IPS DF 4.7 (cell line): ENCODE results near the gene TFRC.
"Not testable (repeated sequence)": the region's sequence is repeated elsewhere in the genome, so short reads cannot be mapped to it uniquely, and the experiment has no call there.

Experiments
- DNase-seq: peaks from one replicate; pipeline ENCODE4 v3.0.0-alpha.2; 2013; ENCODE audit warnings: low spot score; ENCODE audit errors: extremely low read depth

The TFRC gene

DNA sequence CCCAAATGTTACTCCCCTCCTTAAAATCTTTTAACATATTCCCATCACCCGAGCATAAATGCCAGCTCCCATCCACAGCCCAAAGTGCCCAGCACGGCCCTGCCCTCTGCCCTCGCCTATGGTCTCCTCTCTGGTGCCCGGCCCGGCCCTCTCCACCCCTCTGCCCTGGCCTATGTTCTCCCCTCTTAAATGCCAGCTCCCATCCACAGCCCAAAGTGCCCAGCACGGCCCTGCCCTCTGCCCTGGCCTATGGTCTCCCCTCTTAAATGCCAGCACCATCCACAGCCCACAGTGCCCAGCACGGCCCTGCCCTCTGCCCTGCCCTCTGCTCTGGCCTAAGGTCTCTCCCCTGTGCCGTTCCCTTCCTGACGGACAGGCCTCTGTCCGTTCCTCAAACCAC, 76.6 kb downstream of the TFRC start:
- DNase-seq = not testable (repeated sequence)

DNA sequence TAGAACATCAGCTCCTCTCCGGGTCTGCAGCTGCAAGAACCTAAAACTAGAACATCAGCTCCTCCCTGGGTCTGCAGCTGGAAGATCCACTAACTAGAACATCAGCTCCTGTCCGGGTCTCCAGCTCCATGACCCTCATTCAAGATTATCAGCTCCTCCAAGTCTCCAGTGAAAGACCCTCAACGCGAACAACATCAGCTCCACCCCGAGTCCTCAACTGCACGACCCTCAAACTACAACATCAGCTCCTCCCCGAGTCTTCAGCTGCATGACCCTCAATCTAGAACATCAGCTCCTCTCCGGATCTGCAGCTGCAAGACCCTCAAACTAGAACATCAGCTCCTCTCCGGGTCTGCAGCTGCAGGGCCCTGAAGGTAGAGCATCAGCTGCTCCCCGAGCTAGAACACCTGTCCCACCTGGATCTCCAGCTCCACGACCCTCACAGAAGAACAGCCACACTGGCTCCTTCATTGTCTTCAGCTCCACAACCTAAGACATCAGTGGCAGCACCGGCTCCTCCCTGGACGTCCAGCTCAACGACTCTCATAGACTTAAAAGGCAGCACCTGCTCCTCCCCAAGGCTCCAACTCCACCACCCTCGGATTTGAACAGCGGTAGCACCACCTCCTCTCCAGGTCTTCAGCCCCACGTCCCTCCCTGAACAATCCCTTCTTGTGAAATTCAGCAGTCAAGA, 77.4 kb downstream of the TFRC start:
- DNase-seq = not testable (repeated sequence)

DNA sequence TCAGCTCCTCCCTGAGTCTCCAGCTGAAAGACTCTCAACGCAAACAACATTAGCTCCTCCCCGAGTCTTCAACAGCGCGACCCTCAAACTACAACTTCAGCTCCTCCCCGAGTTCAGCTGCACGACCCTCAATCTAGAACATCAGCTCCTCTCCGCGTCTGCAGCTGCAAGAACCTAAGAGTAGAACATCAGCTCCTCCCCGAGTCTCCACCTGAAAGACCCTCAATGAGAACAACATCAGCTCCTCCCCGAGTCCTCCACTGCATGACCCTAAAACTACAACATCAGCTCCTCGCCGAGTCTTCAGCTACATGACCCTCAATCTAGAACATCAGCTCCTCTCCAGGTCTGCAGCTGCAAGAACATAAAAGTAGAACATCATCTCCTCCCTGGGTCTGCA, 78.3 kb downstream of the TFRC start:
- DNase-seq = no peak

GRCh38 chr3:196002721-196003120, 79.2 kb downstream of the TFRC start:
- not testable (repeated sequence) for DNase-seq

DNA sequence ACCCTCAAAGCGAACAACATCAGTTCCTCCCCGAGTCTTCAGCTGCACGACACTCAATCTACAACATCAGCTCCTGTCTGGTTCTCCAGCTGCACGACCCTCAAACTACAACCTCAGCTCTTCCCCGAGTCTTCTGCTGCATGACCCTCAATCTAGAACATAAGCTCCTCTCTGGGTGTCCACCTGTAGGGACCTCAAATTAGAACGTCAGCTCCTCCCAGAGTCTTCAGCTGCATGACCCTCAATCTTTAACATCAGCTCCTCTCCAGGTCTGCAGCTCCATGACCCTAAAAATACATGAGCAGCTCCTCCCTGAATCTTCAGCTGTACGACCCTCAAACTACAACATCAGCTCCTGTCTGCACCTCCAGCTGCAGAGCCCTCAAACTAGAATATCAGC, 80.7 kb downstream of the TFRC start:
- DNase-seq = not testable (repeated sequence)

GRCh38 chr3:196000360-196000950, 81.4 kb downstream of the TFRC start:
- DNase-seq = not testable (repeated sequence)

- no peak for DNase-seq
Measured at GRCh38 chr3:195999896-196000295, 82.0 kb downstream of the TFRC start.
